Breast epithelium (tissue), 4 donors: Measurements from ENCODE around the gene USP6. TPM values are rescaled to one million over a fixed set of nuclear protein-coding genes. Genes with fewer than 3 reads are reported as not detected.

Experiments used
- DNase-seq, 2 donors: peaks; one replicate each; pipeline ENCODE4 v3.0.0-alpha.2; 2019; ENCODE audit warnings: low spot score in 2 of 2
- H3K27ac ChIP-seq, 2 donors: fragments of 200-600 bp; sonication (generic) in 1 of 2; one replicate each; pipeline ENCODE4 v1.5.1; 2016 to 2019; ENCODE audit warnings: mild to moderate bottlenecking in 1 of 2
- H3K27me3 ChIP-seq, 2 donors: fragments of 200-600 bp; sonication (generic) in 1 of 2; one replicate each; pipeline versions ENCODE4 v1.5.1 to v1.6.0; 2017 to 2019; ENCODE audit warnings: control low read depth in 1 of 2, mild to moderate bottlenecking in 1 of 2
- H3K36me3 ChIP-seq: fragments of 200-600 bp; one replicate; pipeline ENCODE4 v1.5.1; 2019
- H3K4me1 ChIP-seq, 2 donors: fragments of 200-600 bp; sonication (generic); one replicate each; pipeline ENCODE4 v1.5.1; 2016 to 2019; ENCODE audit warnings: control low read depth in 1 of 2
- H3K4me3 ChIP-seq, 3 donors: fragments of 200-600 bp; sonication (generic); 1 replicate in 2 of 3; 2 replicates in 1 of 3; pipeline ENCODE4 v1.5.1; 2016 to 2019; ENCODE audit warnings: mild to moderate bottlenecking in 3 of 3, moderate library complexity in 2 of 3
- H3K9me3 ChIP-seq, 2 donors: fragments of 200-600 bp; sonication (generic) in 1 of 2; one replicate each; pipeline ENCODE4 v1.5.1; 2016 to 2019; ENCODE audit warnings: control low read depth in 1 of 2
- POLR2A ChIP-seq: fragments of 450-650 bp; IDR thresholded peaks from one replicate; pipeline ENCODE4 v1.6.1; 2016; ENCODE audit warnings: antibody characterized with exemption, mild to moderate bottlenecking, moderate library complexity
- POLR2AphosphoS5 ChIP-seq, 3 donors: sonication (generic); formaldehyde crosslinking; IDR thresholded peaks; one replicate each; pipeline ENCODE4 v1.6.1; 2017; ENCODE audit warnings: antibody characterized with exemption in 3 of 3
- intact Hi-C: fragments of 100-400 bp; cut with DNase I; formaldehyde crosslinking; loops from one replicate; pipeline ENCODE4 v1.15.1; 2023; ENCODE audit warnings: low total_unique reads
- total RNA-seq, 3 donors: library from RNA; depleted of rRNA; stranded (reverse); fragments of >200 nt; gene quantifications; one replicate each; pipeline ENCODE4 v1.1.0, GENCODE V29; 2016
- TF ChIP-seq, protein P1 (sequence below), 3 donors: fragments of 450-650 bp; IDR thresholded peaks; one replicate each; pipeline ENCODE4 v1.5.1; 2016 to 2017; ENCODE audit warnings: antibody characterized with exemption in 3 of 3, mild to moderate bottlenecking in 3 of 3, moderate library complexity in 3 of 3

The USP6 gene
- total RNA-seq, 3 donors from 2014 or later, result 0.16 to 0.44 (median 0.33) TPM

DNA sequence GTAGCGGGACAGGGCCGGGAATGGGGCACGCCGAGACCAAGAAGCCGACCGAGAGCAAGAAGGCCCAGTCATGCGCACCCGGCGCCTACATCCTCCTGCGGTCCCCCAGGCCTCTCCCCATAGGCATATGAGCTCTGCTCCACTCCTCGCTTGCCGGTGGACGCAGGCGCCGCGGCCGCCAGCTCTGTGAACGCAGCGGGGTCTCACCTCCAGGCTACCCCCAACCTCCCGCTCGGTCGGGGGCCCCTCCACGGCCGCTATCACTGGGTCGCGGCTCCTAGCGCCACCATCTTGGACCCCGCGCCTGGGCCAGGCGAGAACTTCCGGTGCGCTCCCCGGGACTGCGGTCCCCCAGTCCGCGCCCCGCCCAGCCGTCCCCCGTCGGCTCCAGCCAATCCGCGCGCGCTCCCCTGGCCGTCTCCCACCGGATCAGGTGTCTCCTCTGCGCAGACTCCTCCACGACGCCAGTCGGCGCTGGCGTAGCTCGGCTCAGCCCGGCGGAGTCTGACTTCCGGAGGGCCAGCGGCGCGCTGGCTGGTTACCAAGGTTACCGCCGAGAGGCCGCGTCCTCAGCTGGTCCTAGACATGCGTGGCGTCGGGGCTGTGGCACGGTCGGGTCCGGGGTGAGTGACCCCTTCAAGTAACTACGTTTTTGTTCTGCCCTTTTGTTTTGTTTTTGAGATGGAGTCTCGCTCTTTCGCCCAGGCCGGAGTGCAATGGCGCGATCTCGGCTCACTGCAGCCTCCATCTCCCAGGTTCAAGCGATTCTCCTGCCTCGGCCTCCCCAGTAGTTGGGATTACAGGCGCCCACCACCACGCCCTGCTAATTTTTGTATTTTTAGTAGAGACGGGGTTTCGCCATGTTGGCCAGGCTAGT, 75.9 kb downstream of the USP6 start, which contains the start of gene ZNF594:
ZNF594 (minus strand) TSS at position 328 of the 877 bp plus-strand sequence. CDS start 7,612 bp downstream, outside the sequence.
- peak; percentile 93 to 96 for DNase-seq
- peaks cover 14 to 29% of the 10 kb centered on the region in 2 donors for H3K9me3 ChIP-seq
- no peaks in the 10 kb centered on the region for H3K36me3 ChIP-seq
- TF ChIP-seq POLR2AphosphoS5 (IDR thresholded peaks at IDR 0.05), result peak; percentile 68 to 85 (median 77)
- TF ChIP-seq POLR2A, result peak; percentile 44
- TF ChIP-seq, protein P1, sequence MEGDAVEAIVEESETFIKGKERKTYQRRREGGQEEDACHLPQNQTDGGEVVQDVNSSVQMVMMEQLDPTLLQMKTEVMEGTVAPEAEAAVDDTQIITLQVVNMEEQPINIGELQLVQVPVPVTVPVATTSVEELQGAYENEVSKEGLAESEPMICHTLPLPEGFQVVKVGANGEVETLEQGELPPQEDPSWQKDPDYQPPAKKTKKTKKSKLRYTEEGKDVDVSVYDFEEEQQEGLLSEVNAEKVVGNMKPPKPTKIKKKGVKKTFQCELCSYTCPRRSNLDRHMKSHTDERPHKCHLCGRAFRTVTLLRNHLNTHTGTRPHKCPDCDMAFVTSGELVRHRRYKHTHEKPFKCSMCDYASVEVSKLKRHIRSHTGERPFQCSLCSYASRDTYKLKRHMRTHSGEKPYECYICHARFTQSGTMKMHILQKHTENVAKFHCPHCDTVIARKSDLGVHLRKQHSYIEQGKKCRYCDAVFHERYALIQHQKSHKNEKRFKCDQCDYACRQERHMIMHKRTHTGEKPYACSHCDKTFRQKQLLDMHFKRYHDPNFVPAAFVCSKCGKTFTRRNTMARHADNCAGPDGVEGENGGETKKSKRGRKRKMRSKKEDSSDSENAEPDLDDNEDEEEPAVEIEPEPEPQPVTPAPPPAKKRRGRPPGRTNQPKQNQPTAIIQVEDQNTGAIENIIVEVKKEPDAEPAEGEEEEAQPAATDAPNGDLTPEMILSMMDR (IDR thresholded peaks at IDR 0.05), result peak; percentile 56 to 64 (median 58)
- peak within 1 kb of the TSS; percentile 66 to 83 for H3K27ac ChIP-seq
- H3K27me3 ChIP-seq, result no peaks in the 10 kb centered on the region
- peak within 1 kb of the TSS; percentile 78 to 87 (median 85) for H3K4me3 ChIP-seq
- intact Hi-C loops, result no loop called here
- H3K4me1 ChIP-seq, result no peaks in the 10 kb centered on the region

DNA sequence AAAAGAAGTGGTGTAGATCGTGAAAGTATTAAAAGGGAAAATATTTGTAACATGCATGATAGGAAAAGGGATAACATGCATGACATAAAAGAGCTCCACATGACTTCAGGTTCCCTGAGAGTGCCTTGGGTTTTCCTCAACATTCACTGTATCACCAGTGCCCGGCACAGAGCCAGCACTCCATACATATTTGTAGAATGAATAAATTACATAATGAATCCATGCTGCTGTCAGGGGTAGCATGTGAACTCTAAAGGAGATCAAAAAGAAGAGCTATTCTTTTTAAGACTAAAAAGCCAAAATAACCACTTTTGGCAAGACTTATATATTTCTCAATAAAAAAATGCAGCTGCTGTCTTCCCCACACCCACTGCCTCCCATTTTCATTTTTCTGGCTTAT, 78.5 kb downstream of the USP6 start:
- no peaks in the 10 kb centered on the region for H3K4me1 ChIP-seq
- no peak for DNase-seq
- intact Hi-C loops, result no loop called here
- peaks cover 3 to 7% of the 10 kb centered on the region in 2 donors for H3K9me3 ChIP-seq
- no peak overlapping the region for H3K27ac ChIP-seq
- no peaks in the 10 kb centered on the region for H3K27me3 ChIP-seq
- H3K4me3 ChIP-seq, result no peak overlapping the region
- no peak for TF ChIP-seq POLR2AphosphoS5 (IDR thresholded peaks at IDR 0.05)
- no peaks in the 10 kb centered on the region for H3K36me3 ChIP-seq

DNA sequence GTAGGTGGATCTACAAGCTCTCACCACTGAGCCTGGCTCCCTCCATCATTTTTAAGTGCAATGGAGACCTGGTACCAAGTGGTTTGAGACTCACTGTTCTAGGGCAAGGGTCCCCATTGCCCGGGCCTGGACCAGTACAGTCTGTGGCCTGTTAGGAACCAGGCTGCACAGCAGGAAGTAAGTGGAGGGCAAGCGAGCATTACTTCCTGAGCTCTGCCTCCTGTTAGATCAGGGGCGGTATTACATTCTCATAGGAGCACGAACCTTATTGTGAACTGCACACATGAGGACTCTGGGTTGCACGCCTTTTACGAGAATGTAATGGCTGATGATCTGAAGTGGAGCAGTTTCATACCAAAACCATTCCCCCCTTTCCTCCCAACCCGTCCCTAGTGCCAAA, 82.6 kb downstream of the USP6 start:
- Histone ChIP-seq H3K4me3 (no peak overlapping the region), H3K4me1 (no peaks in the 10 kb centered on the region), H3K36me3 (no peaks in the 10 kb centered on the region), H3K9me3 (no peaks in the 10 kb centered on the region), H3K27ac (no peak overlapping the region), H3K27me3 (no peaks in the 10 kb centered on the region)
- intact Hi-C loops, result no loop called here
- TF ChIP-seq, protein P1 (IDR thresholded peaks at IDR 0.05), result no peak
- TF ChIP-seq POLR2A (no peak), POLR2AphosphoS5 (IDR thresholded peaks at IDR 0.05) (no peak)
- DNase-seq, result no peak

DNA sequence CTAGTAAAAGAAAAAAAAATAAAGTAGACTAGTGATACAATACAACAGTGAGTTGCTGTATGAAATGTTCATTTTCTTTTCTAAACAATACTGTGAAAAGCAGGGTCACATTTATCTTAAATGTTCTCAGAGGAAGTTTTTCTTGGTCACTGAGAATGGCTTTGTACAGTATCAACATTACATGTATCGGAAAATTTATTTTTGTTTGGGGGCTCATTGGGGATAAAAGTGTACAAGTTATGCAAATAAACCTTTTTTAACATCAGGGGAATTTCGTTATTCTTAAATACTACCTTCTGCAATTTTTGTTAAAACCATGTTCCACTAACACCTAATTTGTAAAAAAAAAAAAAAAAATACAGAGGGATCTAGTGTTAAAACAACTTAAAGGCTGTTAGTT, 84.5 kb downstream of the USP6 start:
- no peaks in the 10 kb centered on the region for H3K9me3 ChIP-seq
- H3K36me3 ChIP-seq, result no peaks in the 10 kb centered on the region
- H3K4me1 ChIP-seq, result no peaks in the 10 kb centered on the region
- no peak overlapping the region for H3K4me3 ChIP-seq
- no peak for DNase-seq
- no peaks in the 10 kb centered on the region for H3K27me3 ChIP-seq
- no peak overlapping the region for H3K27ac ChIP-seq
- TF ChIP-seq POLR2A (no peak), POLR2AphosphoS5 (IDR thresholded peaks at IDR 0.05) (no peak)
- TF ChIP-seq, protein P1 (IDR thresholded peaks at IDR 0.05), result no peak
- intact Hi-C loops, result no loop called here

DNA sequence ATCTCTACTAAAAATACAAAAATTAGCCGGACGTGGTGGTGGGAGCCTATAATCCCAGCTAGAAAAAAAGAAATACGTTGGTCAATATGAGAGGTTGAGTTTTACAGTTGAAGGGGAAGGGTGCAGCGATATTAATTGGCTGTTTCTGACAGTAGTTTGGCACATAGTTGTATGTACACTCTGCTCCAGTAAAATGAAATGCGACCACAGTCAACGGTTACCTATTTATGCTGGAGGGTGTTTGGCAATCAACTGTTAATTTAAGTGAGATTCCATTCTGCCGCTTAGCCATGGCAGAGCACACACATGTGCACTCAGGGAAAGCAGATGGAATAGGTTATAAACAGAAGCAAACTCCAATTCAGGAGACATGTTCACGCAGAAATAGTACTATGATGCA, 85.2 kb downstream of the USP6 start:
- Histone ChIP-seq H3K36me3 (no peaks in the 10 kb centered on the region), H3K4me3 (no peak overlapping the region), H3K4me1 (no peaks in the 10 kb centered on the region), H3K9me3 (no peaks in the 10 kb centered on the region), H3K27ac (no peak overlapping the region), H3K27me3 (no peaks in the 10 kb centered on the region)
- intact Hi-C loops, result no loop called here
- TF ChIP-seq POLR2A, result no peak
- TF ChIP-seq, protein P1 (IDR thresholded peaks at IDR 0.05), result no peak
- no peak for TF ChIP-seq POLR2AphosphoS5 (IDR thresholded peaks at IDR 0.05)
- no peak for DNase-seq
